ENCODE data around the gene FAM3B. TPM values are rescaled to one million over a fixed set of nuclear protein-coding genes. Genes with fewer than 3 reads are reported as not detected.
"Not testable (repeated sequence)": the region's sequence is repeated elsewhere in the genome, so short reads cannot be mapped to it uniquely, and the experiment has no call there.

FAM3B gene
- total and polyA plus RNA-seq, 9 donors, result 0.16 to 0.80 (median 0.30) TPM; not detected in 1

- Histone ChIP-seq H3K4me1 (ENCODE audit: control insufficient read depth, insufficient read depth, low read length) (no peaks in the 10 kb centered on the region), H3K9me3 (replicated peaks; ENCODE audit: control insufficient read depth, low read depth, low read length) (no peaks in the 10 kb centered on the region), H3K36me3 (ENCODE audit: control insufficient read depth, insufficient read depth, low read length) (no peaks in the 10 kb centered on the region), H3K27me3 (ENCODE audit: control insufficient read depth, insufficient read depth, low read length) (peaks cover 17% of the 10 kb centered on the region), H3K27ac (ENCODE audit: low read length) (no peak overlapping the region), H3K4me3 (ENCODE audit: low read length) (no peak overlapping the region)
- WGBS (ENCODE audit: insufficient coverage), result 71% methylated on average over 14 of the region's 24 CpGs
- no peak for DNase-seq
These were observed 26.3 kb upstream of the FAM3B start for GRCh38 chr21:41290106-41290799.

- WGBS (ENCODE audit: insufficient coverage), result no CpG with 5 or more reads among the region's 1 CpG
- no peak for DNase-seq
- Histone ChIP-seq H3K27me3 (ENCODE audit: control insufficient read depth, insufficient read depth, low read length) (peaks cover 16% of the 10 kb centered on the region), H3K4me1 (ENCODE audit: control insufficient read depth, insufficient read depth, low read length) (no peaks in the 10 kb centered on the region), H3K9me3 (replicated peaks; ENCODE audit: control insufficient read depth, low read depth, low read length) (no peaks in the 10 kb centered on the region), H3K27ac (ENCODE audit: low read length) (no peak overlapping the region), H3K36me3 (ENCODE audit: control insufficient read depth, insufficient read depth, low read length) (no peaks in the 10 kb centered on the region), H3K4me3 (ENCODE audit: low read length) (no peak overlapping the region)
These were observed 21.9 kb upstream of the FAM3B start for GRCh38 chr21:41294548-41295231.

DNA sequence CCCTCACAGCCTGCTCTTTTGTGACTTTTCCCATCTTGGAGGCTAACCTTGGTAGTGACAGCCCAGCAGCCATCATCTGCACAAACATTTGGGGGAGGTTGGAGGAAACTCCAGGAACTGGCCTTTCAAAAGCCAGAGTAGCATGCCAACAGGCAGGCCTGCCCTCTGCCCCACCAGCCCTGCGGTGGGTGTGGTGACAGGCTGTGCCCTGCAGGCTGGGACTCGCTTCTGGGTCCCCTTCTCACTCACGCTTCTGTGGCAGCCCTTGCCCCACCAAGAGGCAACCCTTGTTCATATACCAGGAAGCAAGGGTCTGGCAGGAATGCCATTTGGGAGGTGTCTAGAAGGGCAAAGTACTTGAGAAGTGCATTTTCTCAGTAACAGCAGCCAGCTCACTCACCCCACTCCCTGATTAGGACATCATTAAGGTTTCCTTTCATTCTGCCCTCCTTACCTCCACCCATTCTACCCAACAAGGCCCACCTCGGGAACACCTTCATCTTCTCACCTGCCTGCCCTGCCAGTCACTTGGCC, 20.8 kb upstream of the FAM3B start:
- Histone ChIP-seq H3K4me1 (ENCODE audit: control insufficient read depth, insufficient read depth, low read length) (no peaks in the 10 kb centered on the region), H3K9me3 (replicated peaks; ENCODE audit: control insufficient read depth, low read depth, low read length) (no peaks in the 10 kb centered on the region), H3K36me3 (ENCODE audit: control insufficient read depth, insufficient read depth, low read length) (no peaks in the 10 kb centered on the region), H3K27me3 (ENCODE audit: control insufficient read depth, insufficient read depth, low read length) (peaks cover 11% of the 10 kb centered on the region), H3K4me3 (ENCODE audit: low read length) (no peak overlapping the region), H3K27ac (ENCODE audit: low read length) (no peak overlapping the region)
- no peak for DNase-seq
- 88% methylated on average over 1 of the region's 4 CpGs for WGBS (ENCODE audit: insufficient coverage)

- DNase-seq, result no peak
- no CpG with 5 or more reads among the region's 1 CpG for WGBS (ENCODE audit: insufficient coverage)
- no peak overlapping the region for H3K4me3 ChIP-seq (ENCODE audit: low read length)
- no peaks in the 10 kb centered on the region for H3K36me3 ChIP-seq (ENCODE audit: control insufficient read depth, insufficient read depth, low read length)
- peaks cover 3% of the 10 kb centered on the region for H3K27me3 ChIP-seq (ENCODE audit: control insufficient read depth, insufficient read depth, low read length)
- no peaks in the 10 kb centered on the region for H3K4me1 ChIP-seq (ENCODE audit: control insufficient read depth, insufficient read depth, low read length)
- H3K27ac ChIP-seq (ENCODE audit: low read length), result no peak overlapping the region
- H3K9me3 ChIP-seq (replicated peaks; ENCODE audit: control insufficient read depth, low read depth, low read length), result peaks cover 3% of the 10 kb centered on the region
These were observed 13.6 kb upstream of the FAM3B start for GRCh38 chr21:41302976-41303375.

- no peak for DNase-seq
- H3K27me3 ChIP-seq (ENCODE audit: control insufficient read depth, insufficient read depth, low read length), result peaks cover 6% of the 10 kb centered on the region
- no peaks in the 10 kb centered on the region for H3K4me1 ChIP-seq (ENCODE audit: control insufficient read depth, insufficient read depth, low read length)
- H3K27ac ChIP-seq (ENCODE audit: low read length), result no peak overlapping the region
- peaks cover 3% of the 10 kb centered on the region for H3K9me3 ChIP-seq (replicated peaks; ENCODE audit: control insufficient read depth, low read depth, low read length)
- WGBS (ENCODE audit: insufficient coverage), result 96% methylated on average over 32 of the region's 40 CpGs
- H3K36me3 ChIP-seq (ENCODE audit: control insufficient read depth, insufficient read depth, low read length), result no peaks in the 10 kb centered on the region
- H3K4me3 ChIP-seq (ENCODE audit: low read length), result no peak overlapping the region
These were observed 12.4 kb upstream of the FAM3B start for GRCh38 chr21:41304068-41304720.

GRCh38 chr21:41307219-41307618, 9.4 kb upstream of the FAM3B start:
- Histone ChIP-seq H3K9me3 (replicated peaks; ENCODE audit: control insufficient read depth, low read depth, low read length) (no peaks in the 10 kb centered on the region), H3K27ac (ENCODE audit: low read length) (no peak overlapping the region), H3K4me1 (ENCODE audit: control insufficient read depth, insufficient read depth, low read length) (no peaks in the 10 kb centered on the region), H3K36me3 (ENCODE audit: control insufficient read depth, insufficient read depth, low read length) (no peaks in the 10 kb centered on the region), H3K27me3 (ENCODE audit: control insufficient read depth, insufficient read depth, low read length) (peaks cover 12% of the 10 kb centered on the region), H3K4me3 (ENCODE audit: low read length) (no peak overlapping the region)
- DNase-seq, result no peak

DNA sequence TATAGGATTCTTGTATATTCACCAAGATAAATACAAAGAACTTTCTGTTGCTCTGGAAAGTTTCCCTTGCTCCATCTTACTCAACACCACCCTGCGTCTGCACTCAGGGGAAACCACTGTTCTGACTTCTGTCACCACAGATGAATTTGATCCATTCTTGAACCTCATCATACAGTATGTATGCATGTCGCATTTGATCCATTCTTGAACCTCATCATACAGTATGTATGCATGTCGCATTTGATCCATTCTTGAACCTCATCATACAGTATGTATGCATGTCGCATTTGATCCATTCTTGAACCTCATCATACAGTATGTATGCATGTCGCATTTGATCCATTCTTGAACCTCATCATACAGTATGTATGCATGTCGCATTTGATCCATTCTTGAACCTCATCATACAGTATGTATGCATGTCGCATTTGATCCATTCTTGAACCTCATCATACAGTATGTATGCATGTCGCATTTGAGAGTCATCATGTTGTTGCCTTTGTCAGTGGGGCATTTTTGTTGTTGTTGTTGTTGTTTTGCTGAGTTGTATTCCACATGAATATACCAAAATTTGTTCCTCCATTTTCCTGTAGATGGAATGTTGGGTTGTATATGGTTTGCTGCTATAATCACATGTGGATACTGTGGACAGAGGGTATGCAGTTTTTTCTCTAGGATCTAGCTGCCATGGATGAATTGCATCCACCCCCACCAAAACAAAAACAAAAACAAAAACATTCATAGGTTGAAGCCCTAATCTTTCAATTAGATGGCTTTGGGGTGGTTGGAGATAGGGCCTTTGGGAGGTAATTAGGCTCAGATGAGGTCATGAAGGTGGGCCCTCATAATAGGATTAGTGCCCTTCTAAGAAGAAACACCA, 3.1 kb upstream of the FAM3B start:
- not testable (repeated sequence) for H3K9me3 ChIP-seq (replicated peaks; ENCODE audit: control insufficient read depth, low read depth, low read length); DNase-seq; H3K36me3 ChIP-seq (ENCODE audit: control insufficient read depth, insufficient read depth, low read length); H3K27ac ChIP-seq (ENCODE audit: low read length); H3K4me3 ChIP-seq (ENCODE audit: low read length); H3K4me1 ChIP-seq (ENCODE audit: control insufficient read depth, insufficient read depth, low read length)
- WGBS (ENCODE audit: insufficient coverage), result 80% methylated on average over 1 of the region's 8 CpGs
- H3K27me3 ChIP-seq (ENCODE audit: control insufficient read depth, insufficient read depth, low read length), result peaks cover 36% of the 10 kb centered on the region

GRCh38 chr21:41315726-41316125, 875 bp upstream of the FAM3B start:
- Histone ChIP-seq H3K27me3 (ENCODE audit: control insufficient read depth, insufficient read depth, low read length) (peaks cover 30% of the 10 kb centered on the region), H3K4me1 (ENCODE audit: control insufficient read depth, insufficient read depth, low read length) (peaks cover 7% of the 10 kb centered on the region), H3K27ac (ENCODE audit: low read length) (no peak overlapping the region), H3K4me3 (ENCODE audit: low read length) (no peak overlapping the region), H3K9me3 (replicated peaks; ENCODE audit: control insufficient read depth, low read depth, low read length) (no peaks in the 10 kb centered on the region), H3K36me3 (ENCODE audit: control insufficient read depth, insufficient read depth, low read length) (no peaks in the 10 kb centered on the region)
- 98% methylated on average over 5 of the region's 6 CpGs for WGBS (ENCODE audit: insufficient coverage)
- no peak for DNase-seq

- H3K27me3 ChIP-seq (ENCODE audit: control insufficient read depth, insufficient read depth, low read length), result peaks cover 31% of the 10 kb centered on the region
- no peaks in the 10 kb centered on the region for H3K9me3 ChIP-seq (replicated peaks; ENCODE audit: control insufficient read depth, low read depth, low read length)
- H3K27ac ChIP-seq (ENCODE audit: low read length), result no peak overlapping the region
- DNase-seq, result no peak
- peak overlapping the region; percentile 24 for H3K4me3 ChIP-seq (ENCODE audit: low read length)
- 3% methylated on average over 4 of the region's 19 CpGs for WGBS (ENCODE audit: insufficient coverage)
- H3K36me3 ChIP-seq (ENCODE audit: control insufficient read depth, insufficient read depth, low read length), result no peaks in the 10 kb centered on the region
- H3K4me1 ChIP-seq (ENCODE audit: control insufficient read depth, insufficient read depth, low read length), result peaks cover 7% of the 10 kb centered on the region
These were observed 427 bp downstream of the FAM3B start for GRCh38 chr21:41317063-41317392.
